ENCODE data around the gene PSMD8.
"Not testable (repeated sequence)": the region's sequence is repeated elsewhere in the genome, so short reads cannot be mapped to it uniquely, and the experiment has no call there.

PSMD8 gene

DNA sequence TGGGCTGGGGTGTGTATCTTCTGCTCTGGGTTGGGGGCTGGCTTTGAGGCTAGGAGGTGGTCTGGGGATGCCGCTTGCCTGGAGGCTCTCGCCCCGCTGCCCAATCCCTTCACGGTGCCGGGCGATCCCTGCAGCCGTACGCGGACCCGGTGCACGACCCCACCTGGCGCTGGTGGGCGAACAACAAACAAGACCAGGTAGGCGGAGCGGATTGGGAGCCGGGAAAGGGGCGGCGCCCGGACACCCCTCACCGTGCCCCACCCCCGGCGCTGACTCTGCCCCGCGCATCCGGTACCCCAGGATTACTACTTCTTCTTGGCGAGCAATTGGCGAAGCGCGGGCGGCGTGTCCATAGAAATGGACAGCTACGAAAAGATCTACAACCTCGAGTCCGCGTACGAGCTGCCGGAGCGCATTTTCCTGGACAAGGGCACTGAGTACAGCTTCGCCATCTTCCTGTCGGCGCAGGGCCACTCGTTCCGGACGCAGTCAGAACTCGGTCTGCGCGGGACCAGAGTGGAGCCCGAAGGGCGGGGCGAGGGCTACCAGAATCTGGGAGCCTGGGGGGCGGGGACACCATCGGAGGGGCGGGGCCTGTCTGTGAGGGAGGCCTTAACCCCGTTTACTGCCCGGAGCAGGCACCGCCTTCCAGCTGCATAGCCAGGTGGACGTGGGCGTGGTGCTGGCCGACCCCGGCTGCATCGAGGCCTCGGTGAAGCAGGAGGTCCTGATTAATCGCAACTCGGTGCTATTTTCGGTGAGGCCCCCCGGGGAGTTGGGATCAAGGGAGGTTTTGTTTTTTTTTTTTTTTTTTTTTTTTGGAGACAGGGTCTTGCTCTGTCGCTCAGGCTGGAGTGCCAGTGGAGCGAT, 12.1 kb upstream of the PSMD8 start:
- peak; percentile 36 for DNase-seq (ENCODE audit: low read depth)

GRCh38 chr19:38362946-38363688, 11.3 kb upstream of the PSMD8 start:
- DNase-seq (ENCODE audit: low read depth) = not testable (repeated sequence)

DNA sequence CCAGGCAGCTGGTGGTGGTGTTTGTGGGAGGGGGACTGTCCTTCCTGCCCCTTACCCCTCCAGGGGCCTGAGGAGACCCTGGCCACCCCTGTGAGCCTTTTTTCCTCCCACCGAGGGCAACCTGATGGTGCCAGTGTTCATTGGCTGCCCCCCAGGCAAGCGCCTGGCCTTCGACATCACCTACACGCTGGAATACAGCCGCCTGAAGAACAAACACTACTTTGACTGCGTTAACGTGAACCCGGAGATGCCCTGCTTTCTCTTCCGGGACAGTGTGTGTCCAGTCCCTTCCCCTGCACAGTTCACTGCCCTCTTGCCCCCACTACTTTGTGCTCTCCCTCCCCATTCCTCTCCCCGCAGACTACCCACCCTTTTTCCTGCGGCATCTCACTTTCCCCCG, 7.3 kb upstream of the PSMD8 start:
- DNase-seq (ENCODE audit: low read depth) = no peak

DNA sequence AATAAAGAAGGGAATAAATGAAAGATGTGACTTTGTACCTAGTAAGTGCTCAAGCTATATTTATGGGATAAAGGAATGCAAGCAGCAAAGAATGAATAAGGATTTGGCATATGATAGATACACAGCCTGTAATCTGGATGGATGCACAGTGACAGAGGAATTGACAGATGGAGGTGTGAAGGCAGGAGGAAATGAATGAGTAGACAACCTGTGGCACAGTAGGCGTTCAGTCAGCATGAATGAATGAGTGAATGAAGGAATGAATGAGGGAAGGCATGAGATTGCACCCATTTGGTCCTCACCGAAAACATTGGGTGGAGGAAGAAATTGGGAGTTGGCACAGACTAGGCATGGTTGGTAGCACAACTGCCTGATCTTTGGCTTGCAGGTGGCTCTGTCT, 4.8 kb upstream of the PSMD8 start:
- DNase-seq (ENCODE audit: low read depth) = no peak

- DNase-seq (ENCODE audit: low read depth) = no peak
Measured at GRCh38 chr19:38370299-38370698, 4.1 kb upstream of the PSMD8 start.

GRCh38 chr19:38371081-38371480, 3.3 kb upstream of the PSMD8 start:
- no peak for DNase-seq (ENCODE audit: low read depth)

DNA sequence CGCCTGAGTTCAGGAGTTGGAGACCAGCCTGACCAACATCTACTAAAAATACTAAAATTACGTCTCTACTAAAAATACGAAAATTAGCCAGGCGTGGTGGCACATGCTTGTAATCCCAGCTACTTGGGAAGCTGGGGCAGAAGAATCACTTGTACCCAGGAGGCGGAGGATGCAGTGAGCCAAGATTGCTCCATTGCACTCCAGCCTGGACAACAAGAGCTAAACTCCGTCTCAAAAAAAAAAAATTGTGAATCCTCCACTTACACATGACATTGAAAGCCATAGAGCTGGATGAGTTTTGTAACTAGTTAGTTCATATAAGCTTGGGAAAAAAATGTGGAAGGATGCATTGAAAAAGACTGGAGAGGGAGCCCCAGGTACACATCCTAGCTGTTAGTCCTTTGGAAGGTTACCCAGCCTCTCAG, 452 bp upstream of the PSMD8 start:
- DNase-seq (ENCODE audit: low read depth) = no peak

DNA sequence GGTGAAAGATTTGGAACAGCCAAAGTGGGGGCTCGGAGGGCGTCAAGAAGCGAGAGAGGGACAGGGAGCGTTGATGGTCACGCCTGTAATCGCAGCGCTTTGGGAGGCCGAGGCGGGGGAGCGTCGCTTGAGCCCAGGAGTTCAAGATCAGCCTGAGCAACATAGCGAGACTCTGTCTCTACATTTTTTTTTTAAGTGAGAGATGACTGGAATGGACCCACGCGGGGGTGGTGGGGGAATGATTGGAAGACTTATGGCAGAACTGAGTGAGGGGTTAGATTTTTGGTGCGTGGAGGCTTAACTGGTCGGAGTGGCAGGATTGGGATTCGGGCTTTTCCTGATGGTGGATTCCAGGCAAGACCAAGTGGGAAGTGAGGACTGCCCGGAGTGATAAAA, 725 bp downstream of the PSMD8 start:
- no peak for DNase-seq (ENCODE audit: low read depth)

- DNase-seq (ENCODE audit: low read depth) = no peak
Measured at GRCh38 chr19:38375748-38376147, 1.4 kb downstream of the PSMD8 start.

- DNase-seq (ENCODE audit: low read depth) = no peak
Measured at GRCh38 chr19:38376576-38376975, 2.2 kb downstream of the PSMD8 start.

GRCh38 chr19:38377052-38377451, 2.7 kb downstream of the PSMD8 start:
- no peak for DNase-seq (ENCODE audit: low read depth)

DNA sequence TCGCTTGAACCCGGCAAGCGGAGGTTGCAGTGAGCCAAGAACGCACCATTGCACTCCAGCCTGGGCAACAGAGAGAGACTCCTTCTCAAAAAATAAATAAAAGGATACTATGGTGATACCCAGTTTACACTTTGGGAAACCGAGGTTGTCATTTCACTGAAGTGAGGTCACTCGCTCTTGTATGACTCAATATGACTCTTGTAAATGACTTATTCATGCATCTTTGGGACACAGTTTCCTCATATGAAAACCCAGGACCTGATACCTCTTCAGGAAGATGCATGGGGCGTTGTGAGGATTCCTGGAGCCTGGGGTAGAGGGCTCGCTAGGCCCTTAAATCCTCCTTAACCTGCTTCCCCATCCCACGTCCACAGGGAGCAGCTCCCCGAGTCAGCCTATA, 4.5 kb downstream of the PSMD8 start:
- no peak for DNase-seq (ENCODE audit: low read depth)

DNA sequence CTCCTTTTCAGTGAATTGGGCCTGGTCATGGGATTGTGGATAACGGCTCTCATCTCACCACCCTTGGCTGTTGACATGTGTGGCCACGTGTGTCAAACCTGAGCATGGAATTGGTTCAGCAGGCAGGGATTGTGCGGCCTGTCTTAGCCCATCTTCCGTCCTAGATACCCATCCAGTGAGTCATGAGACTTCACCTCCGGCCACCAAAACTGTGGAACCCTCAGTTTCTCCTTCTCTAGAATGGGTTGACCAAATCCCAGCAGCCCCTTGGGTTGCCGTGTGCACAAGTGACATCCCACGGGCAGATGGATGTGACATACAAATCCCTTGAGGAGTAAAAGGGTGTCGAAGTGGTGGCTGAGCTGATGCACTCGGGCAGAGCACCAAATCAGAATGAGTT, 6.8 kb downstream of the PSMD8 start:
- DNase-seq (ENCODE audit: low read depth) = no peak

DNA sequence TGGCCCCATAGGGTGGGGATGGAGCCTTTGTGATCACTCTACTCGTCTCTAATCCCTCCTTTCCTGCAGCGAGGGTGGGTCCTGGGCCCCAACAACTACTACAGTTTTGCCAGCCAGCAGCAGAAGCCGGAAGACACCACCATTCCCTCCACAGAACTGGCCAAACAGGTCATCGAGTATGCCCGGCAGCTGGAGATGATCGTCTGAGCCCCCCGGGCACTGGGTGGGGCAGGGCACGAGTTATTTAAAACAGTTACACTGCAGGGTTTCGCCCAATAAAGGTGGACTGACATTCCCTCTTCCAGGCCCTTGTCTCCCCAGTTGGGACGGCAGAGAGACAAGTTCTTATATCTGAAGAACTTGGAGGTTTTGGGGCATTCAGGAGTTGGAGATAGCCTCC, 8.8 kb downstream of the PSMD8 start:
- DNase-seq (ENCODE audit: low read depth) = no peak

DNA sequence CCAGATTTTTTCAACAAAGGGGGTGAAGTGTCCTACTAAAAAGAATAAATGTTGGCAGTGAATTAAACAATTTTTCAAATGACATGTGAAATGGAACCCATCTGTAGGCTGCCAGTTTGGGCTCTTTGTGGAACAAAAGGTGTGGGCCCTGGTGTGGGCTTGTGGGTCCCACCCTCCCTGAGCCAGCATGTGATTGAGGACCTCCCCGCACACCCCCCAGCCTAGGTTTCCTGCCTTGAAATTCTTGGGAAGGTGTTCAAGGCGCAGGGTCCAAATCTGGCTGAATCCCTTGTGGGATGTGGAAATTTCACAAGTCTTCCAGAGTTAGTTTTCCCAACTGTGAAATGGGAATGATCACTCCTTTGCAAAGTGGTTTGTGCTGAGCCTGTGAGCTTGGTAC, 9.4 kb downstream of the PSMD8 start:
- no peak for DNase-seq (ENCODE audit: low read depth)

DNA sequence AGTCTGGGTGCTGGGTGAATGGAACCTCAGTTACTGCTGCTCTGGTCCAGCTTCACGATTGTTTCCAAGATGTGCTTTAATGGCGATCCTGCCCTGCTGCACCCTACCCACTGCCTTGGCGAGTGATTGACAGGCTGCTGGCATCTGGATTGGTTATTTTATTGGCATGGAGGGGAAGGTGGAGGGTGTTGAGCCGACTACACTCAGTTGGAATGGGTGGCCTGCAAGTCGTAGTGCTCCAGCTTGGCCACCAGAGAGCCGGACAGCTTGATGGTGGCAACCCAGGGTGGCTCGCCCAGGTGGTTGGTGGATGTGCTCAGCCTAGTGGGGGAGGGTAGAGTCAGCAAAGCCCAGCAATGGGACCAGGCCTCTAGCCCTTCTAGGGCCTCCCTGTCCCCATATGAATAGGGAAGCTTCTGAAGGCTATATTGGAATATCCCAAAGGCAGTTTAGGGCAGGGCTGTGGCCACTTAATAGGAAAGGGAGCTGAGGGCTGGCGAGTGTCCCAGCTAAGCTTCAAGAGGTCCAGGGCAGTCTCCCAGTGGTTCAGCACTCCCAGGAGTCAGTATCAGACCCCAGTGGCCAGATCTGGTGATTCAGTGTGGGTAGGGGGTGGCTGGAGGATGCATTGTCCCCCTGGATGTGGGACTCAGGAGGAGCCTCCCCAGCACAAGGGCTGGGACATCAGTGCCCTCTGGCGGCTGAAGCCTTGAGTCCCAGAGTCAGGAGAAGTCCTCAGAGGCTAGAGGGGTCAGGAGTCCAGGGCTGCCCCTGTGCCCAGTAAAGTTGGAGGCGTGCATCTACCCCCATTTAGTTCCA, 10.0 kb downstream of the PSMD8 start:
- DNase-seq (ENCODE audit: low read depth) = no peak

- DNase-seq (ENCODE audit: low read depth) = no peak
Measured at GRCh38 chr19:38385057-38385803, 10.9 kb downstream of the PSMD8 start.

- no peak for DNase-seq (ENCODE audit: low read depth)
Measured at GRCh38 chr19:38385804-38386257, 11.5 kb downstream of the PSMD8 start.

DNA sequence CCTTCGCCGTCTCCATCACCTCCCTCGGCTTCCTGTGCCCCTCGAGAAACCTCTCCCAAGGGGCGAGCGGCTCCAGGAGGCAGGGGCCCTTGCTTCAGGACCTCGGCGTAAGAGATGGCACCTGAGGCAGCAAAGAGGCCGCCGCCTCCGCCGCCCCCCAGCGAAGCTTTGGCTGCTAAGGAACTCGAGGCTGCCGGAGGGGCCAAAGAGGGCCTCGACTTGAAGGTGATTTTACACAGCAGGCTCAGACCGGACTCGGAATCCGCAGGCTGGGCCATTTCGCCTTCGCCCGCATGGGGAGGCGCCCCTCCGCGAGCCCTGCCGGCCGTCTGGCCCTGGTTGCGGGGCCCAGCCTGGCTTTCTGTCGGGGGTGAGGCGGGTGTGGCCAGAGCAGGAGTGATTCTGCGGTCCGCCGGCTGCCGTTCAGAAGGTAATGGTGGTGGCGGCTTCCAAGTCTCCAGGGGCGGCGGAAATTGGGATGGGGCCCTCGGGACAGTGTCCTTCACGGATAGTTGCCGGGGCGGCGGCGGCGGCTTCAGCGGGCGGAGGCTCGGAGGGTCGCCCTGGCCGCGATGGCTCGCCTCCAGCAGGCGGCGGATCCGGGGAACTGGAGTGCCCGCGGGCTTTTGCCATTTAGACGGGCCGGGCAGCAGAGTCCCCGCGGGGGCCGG, 12.1 kb downstream of the PSMD8 start:
- DNase-seq (ENCODE audit: low read depth) = no peak

- no peak for DNase-seq (ENCODE audit: low read depth)
Measured at GRCh38 chr19:38386971-38387549, 12.7 kb downstream of the PSMD8 start.
